ENCODE results near the gene UBE2V1. TPM values are rescaled to one million over a fixed set of nuclear protein-coding genes. Genes with fewer than 3 reads are reported as not detected.
"Not testable (repeated sequence)": the region's sequence is repeated elsewhere in the genome, so short reads cannot be mapped to it uniquely, and the experiment has no call there.

Gene UBE2V1
- polyA plus RNA-seq (ENCODE audit: insufficient read length in 4 of 4): 100 to 1,000 TPM; 131 to 172 (median 150) TPM

GRCh38 chr20:50112512-50113419 lies at the start of gene UBE2V1:
Gene UBE2V1 (minus strand): TSS chr20:50113150. CDS start chr20:50113128, 22 bp downstream.
- DNase-seq (ENCODE audit: low read depth in 4 of 4, low spot score in 2 of 4): peak; percentile 53 to 82 (median 78)

DNA sequence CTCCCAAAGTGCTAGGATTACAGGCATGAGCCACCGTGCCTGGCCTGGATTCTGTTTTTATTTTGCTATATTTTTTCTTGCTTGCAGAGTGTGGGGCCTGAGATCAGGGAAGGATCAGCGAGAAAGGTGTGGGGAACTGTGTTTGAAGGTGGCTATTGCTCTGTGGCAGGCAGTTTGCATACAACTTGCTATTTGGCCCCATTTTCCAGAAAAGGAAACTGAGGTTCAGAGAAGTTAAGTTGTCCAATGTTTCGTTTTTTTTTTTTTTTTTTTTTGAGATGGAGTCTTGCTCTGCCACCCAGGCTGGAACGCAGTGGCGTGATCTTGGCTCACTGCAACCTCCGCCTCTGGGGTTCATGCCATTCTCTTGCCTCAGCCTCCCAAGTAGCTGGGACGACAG lies 48.5 kb upstream of the UBE2V1 start:
- not testable (repeated sequence) for DNase-seq (ENCODE audit: low read depth in 4 of 4, low spot score in 2 of 4)

GRCh38 chr20:50153500-50154377 lies 40.8 kb upstream of the UBE2V1 start, which contains the start of gene PEDS1:
Gene PEDS1 (minus strand): TSS chr20:50153723. CDS start chr20:50153637, 86 bp downstream.
- DNase-seq (ENCODE audit: low read depth in 4 of 4, low spot score in 2 of 4): peak in 3 of 4 donors; percentile 74 to 84 (median 82)

- DNase-seq (ENCODE audit: low read depth in 4 of 4, low spot score in 2 of 4): no peak
Observed at GRCh38 chr20:50153153-50153499, 40.2 kb upstream of the UBE2V1 start.

- no peak for DNase-seq (ENCODE audit: low read depth in 4 of 4, low spot score in 2 of 4)
Observed at GRCh38 chr20:50152394-50153152, 39.6 kb upstream of the UBE2V1 start.

DNA sequence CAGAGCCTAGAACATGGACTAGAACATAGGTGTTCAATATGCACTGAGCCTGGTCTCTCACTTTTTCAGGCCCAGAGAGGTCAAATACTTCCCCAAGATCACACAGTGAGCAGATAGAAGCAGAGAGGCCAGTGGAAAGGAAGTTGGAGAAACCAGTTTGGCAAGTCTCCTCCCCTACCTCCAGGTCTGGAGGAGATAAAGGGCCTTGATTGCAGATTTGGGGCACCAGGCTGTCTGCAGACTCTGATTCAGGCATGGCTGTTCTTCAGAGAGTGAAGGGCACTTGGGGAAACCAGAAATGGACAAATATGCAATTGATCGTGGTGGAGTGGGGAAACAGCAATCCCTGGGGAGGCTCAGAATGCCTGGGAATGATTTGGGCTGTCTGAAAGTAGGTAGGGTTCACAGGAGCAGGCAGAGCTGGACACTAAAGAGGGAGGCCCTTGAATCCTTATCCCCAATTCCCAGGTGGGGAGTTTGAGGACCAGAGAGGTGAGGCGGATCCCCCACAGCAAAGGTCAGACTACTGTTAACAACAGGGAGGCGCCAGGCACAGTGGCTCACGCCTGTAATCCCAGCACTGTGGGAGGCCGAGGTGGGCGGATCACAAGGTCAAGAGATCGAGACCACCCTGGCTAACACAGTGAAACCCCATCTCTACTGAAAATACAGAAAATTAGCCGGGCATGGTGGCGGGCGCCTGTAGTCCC lies 38.2 kb upstream of the UBE2V1 start:
- no peak for DNase-seq (ENCODE audit: low read depth in 4 of 4, low spot score in 2 of 4)

GRCh38 chr20:50149481-50150254 lies 36.7 kb upstream of the UBE2V1 start:
- no peak for DNase-seq (ENCODE audit: low read depth in 4 of 4, low spot score in 2 of 4)

DNA sequence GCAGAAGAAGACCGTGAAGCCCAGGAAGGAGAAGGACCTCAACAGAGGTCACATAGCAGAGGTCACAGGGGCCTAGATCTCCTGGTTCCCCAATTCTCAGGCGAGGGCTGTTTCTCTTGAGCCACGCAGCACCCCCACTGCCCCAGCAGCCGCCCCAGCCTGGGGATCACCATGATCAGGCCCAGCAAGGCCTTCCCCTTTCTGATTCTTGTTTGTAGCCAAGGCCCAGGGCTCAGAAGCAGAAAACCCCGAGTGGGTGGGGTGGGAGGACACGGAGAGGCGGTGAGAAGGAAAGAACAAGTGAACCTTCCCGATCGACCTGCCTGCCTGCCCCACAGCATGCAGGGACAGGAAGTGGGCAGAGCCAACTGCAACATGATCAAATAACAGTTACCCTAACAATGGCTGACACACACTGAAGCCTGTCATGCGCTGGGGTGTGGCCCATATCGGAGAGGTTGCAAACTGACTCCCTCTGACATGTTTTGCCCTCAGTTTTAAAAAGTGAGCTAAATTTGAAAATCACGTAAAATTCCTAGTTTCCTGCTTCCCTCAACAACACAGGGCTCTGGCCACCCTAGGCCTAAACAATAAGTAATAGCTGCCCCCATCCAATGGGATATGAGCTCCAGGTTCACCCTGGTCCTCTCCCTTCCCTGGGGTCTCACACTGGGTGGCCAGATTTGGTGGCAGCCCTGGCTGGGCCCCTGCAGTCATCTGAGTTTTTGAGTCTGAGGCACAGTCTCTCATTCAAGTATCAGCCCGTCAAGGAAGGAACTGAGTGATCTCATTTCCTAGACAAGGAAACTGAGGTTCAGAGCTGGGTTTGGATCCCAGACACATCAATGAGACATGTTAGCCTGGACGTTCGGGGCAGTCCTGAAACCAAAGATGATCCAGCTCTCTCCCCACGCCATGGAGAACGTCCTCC lies 34.0 kb upstream of the UBE2V1 start:
- no peak for DNase-seq (ENCODE audit: low read depth in 4 of 4, low spot score in 2 of 4)

DNA sequence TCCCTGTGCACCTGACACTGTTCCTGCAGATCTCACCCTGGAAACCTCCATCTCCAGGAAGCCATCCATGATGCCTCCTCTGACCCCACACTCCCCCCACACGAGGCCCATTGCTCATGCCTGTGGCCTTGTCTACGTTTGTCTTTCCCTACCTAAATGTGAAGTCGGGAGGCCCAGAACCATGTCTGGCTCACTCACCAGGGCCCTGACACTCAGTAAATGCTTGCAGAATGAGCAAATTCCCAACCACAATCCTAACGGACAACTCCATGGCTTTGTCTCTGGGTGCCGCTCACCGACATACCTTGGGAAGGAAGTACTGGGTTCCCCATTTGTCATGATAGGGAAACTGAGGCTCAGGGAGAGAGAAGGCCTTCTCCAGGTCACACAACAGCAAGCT lies 33.3 kb upstream of the UBE2V1 start:
- no peak for DNase-seq (ENCODE audit: low read depth in 4 of 4, low spot score in 2 of 4)

GRCh38 chr20:50145566-50145965 lies 32.6 kb upstream of the UBE2V1 start:
- DNase-seq (ENCODE audit: low read depth in 4 of 4, low spot score in 2 of 4): no peak

DNA sequence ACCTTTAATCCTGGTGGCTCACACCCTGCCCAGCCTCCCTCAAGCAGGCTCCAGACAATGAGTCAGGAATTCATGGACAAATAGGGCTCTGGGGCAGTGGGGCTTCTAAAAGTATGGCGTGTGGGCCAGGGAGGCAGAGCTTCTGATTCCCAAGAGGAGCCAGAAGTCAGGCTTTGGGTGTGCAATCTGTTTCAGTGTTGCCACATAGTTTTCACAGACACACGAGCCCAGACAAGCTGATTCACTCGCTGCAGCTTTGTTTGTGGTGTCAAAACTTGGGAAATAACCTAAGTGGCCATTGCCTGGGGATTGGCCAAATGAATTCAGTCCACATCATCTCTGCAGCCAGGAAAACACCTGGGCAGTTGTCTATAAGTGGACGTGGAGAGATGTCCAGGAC lies 31.4 kb upstream of the UBE2V1 start:
- no peak for DNase-seq (ENCODE audit: low read depth in 4 of 4, low spot score in 2 of 4)

DNA sequence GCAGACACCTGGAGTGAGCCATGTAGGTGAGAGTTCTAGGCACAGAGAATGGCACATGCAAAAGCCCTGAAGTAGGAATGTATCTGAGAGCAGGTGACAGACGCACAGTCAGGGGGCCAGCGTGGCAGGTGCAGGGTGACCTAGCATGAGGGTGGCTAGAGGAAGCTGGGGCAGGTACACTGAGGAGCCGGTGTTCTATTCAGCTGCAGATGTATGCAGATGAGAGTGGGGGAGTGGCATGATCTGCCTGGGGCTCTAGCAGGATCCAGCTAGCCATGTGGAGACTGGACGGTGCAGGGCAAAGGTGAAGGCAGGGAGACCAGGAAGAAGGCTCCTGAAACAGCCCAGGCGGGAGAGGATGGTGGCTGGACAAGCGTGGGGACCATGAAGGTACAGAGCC lies 29.9 kb upstream of the UBE2V1 start:
- no peak for DNase-seq (ENCODE audit: low read depth in 4 of 4, low spot score in 2 of 4)

DNA sequence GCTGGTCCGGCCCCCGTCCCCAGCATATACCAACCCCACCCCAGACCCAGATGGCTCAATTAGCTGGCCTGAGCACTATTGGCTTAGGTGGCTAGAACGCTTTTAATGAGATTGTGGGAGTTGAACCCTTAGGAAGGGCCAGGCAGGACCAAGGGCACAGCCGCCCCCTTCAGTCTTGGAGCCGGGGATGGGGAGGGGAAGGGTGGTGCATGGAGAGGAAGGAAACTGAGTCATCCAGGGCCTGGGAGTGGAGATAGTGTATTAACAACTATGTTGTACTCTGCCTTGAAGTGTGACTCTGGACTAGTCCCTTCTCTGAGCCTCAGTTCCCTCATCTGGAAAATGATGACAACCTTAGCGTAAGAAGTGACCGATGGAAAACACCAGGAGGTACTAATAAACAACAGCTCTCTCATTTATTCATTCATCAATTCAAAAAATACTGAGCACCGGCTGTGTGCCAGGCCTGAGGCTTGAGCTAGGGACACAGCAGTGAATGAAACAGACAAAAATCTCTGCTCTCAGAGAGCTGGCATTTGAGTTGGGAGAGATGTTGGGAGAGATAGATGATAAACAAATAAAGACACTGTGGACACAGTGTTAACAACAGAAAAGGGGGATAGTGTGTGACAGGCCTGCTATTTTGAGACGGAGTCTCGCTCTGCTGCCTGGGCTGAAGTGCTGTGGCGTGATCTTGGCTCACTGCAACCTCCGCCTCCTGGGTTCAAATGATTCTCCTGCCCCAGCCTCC lies 29.0 kb upstream of the UBE2V1 start:
- no peak for DNase-seq (ENCODE audit: low read depth in 4 of 4, low spot score in 2 of 4)

DNA sequence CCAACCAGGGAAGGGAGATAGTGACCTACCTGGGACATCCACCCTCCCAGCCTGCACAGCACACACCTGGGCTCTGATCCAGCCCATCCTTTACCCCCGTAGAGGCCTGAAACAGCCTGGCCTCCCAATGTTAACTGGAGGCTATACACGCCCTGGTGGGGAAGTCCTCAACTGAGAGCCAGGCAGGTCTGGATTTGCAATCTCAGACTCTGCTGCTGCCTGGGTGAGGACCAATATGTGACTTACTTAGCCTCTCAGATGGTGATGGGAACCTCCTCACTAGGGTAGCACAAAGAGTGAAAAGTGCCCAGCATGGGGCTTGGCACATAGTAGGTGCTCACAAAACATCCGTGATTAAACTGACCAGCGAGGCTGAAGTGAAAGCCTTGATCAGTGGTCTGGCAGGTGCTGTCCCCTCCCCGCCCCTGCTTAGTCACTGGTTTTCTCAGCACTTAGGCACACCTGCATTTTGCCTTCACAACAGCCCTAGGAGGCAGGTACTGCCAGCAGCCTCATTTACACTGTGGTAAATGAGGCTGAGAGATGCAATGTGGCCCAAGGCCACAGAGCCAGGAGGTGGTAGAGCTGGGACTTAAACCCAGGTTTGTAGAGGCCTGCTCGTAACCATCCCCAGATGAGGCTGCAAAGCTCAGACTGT lies 28.2 kb upstream of the UBE2V1 start:
- DNase-seq (ENCODE audit: low read depth in 4 of 4, low spot score in 2 of 4): no peak

DNA sequence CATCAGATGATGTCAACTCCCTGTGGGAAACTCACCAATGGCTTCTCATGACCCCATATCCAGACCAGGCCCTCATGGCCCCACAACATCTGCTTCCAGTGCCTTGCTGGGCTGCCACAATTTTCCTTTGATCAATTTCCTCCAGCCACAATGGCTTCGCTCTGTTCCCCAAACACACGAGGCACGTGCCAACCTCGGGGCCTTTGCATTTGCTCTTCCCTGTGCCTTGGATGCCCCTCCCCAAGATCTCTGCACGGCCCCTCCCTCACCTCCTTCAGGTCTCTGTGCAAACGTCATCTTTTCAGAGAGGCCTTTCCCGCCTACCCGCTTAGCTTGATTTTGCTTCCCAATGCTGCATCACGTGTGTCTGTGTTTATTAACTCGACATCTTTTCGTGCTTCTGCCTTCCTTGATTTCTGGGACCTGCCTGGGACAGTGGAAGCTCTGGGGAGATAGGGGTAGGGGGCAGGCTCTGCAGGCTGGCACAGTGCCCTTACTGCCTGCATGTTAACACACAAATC lies 27.4 kb upstream of the UBE2V1 start:
- DNase-seq (ENCODE audit: low read depth in 4 of 4, low spot score in 2 of 4): no peak

- no peak for DNase-seq (ENCODE audit: low read depth in 4 of 4, low spot score in 2 of 4)
Observed at GRCh38 chr20:50138479-50139393, 25.8 kb upstream of the UBE2V1 start.

Data from left renal cortex interstitium (tissue), 4 donors.